ENCODE data around the gene PCSK4. TPM values are rescaled to one million over a fixed set of nuclear protein-coding genes. Genes with fewer than 3 reads are reported as not detected.

PCSK4 gene
- total RNA-seq, 6 experiments from 2014 or later = 0.34 to 1.2 (median 0.98) TPM

DNA sequence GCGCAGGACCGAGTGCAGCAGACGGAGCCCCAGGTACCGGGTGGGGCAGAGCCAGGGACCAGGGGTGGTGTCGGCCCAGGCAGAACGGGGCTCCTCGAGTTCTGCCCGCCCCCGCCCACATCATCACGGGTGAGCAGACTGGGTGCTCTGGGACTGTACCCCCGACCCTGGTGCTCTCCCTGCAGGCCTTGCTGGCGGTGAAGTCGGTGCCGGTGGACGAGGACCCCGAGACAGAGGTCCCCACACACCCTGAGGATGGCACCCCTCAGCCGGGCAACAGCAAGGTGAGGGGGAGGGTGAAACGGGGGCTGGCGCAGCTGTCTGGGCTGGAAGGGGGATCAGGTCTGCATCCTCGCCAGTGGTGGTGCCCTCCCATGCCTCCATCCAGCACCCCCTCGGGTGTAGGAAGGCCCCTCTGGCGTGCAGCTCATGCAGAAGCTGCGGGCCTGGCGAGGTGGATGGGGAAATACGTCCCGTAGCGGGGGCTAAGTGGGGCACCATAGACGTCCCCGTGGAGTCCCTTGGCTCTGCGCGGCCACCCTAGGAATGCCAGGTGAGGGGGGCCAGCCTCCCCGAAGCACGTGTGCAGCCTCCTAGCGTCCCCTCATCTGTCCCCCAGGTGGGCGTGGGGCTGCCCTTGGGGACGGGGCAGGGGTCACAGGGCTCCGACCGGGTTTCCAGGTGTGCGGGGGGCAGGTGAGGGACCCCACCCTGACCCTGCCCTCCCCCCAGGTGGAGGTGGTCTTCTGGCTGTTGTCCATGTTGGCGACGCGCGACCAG is 33.8 kb downstream of the PCSK4 start:
- Mint-ChIP-seq H3K4me3 (no peak overlapping the region), H3K36me3 (ENCODE audit: low read depth) (no peaks in the 10 kb centered on the region), H3K27ac (no peak overlapping the region), H3K27me3 (ENCODE audit: insufficient read depth) (peaks cover 13% of the 10 kb centered on the region), H3K4me1 (ENCODE audit: low read depth) (no peaks in the 10 kb centered on the region), H3K9me3 (no peaks in the 10 kb centered on the region)
- TF ChIP-seq, protein P1, sequence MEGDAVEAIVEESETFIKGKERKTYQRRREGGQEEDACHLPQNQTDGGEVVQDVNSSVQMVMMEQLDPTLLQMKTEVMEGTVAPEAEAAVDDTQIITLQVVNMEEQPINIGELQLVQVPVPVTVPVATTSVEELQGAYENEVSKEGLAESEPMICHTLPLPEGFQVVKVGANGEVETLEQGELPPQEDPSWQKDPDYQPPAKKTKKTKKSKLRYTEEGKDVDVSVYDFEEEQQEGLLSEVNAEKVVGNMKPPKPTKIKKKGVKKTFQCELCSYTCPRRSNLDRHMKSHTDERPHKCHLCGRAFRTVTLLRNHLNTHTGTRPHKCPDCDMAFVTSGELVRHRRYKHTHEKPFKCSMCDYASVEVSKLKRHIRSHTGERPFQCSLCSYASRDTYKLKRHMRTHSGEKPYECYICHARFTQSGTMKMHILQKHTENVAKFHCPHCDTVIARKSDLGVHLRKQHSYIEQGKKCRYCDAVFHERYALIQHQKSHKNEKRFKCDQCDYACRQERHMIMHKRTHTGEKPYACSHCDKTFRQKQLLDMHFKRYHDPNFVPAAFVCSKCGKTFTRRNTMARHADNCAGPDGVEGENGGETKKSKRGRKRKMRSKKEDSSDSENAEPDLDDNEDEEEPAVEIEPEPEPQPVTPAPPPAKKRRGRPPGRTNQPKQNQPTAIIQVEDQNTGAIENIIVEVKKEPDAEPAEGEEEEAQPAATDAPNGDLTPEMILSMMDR (IDR thresholded peaks at IDR 0.05) = no peak
- DNase-seq = no peak

DNA sequence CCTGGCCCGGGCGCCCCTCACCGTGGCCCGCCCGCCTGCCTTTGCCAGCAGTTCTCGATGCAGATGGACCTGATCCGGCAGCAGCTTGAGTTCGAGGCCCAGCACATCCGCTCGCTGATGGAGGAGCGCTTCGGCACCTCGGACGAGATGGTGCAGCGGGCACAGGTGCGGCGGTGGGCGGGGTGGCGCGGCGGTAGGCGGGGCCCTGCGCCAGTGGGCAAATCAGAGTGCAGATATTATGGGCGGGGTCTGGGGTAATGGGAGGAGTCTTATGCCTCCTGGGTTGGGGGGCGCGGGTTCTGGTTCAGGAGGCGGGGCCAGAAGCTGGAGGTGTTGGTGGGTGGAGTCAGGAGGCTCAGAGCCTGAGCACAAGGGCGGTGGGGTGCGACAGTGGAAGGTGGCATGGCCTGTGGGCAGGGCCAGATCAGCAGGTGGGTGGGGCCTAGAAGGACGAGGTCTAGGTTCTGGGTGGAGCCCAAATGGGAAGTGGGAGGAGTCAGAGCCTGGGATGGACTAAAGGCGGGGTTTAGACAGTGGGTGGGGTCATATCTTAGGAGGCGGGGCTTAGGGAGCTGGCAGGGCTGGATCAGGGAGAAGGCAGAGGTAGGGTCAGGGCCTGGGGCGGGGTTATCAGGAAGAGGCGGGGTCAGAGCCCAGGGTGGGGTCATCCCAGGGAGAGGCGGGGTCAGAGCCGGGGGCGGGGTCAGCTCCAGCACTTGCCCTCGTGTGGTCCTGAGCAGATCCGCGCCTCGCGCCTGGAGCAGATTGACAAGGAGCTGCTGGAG is 34.6 kb downstream of the PCSK4 start:
- no peak overlapping the region for H3K4me3 Mint-ChIP-seq
- peaks cover 18% of the 10 kb centered on the region for H3K27me3 Mint-ChIP-seq (ENCODE audit: insufficient read depth)
- H3K9me3 Mint-ChIP-seq = no peaks in the 10 kb centered on the region; the same call in 1 of the 2 replicates
- TF ChIP-seq, protein P1 (IDR thresholded peaks at IDR 0.05) = no peak
- H3K27ac Mint-ChIP-seq = no peak overlapping the region
- H3K36me3 Mint-ChIP-seq (ENCODE audit: low read depth) = no peaks in the 10 kb centered on the region
- H3K4me1 Mint-ChIP-seq (ENCODE audit: low read depth) = no peaks in the 10 kb centered on the region
- peak; percentile 37 for DNase-seq

DNA sequence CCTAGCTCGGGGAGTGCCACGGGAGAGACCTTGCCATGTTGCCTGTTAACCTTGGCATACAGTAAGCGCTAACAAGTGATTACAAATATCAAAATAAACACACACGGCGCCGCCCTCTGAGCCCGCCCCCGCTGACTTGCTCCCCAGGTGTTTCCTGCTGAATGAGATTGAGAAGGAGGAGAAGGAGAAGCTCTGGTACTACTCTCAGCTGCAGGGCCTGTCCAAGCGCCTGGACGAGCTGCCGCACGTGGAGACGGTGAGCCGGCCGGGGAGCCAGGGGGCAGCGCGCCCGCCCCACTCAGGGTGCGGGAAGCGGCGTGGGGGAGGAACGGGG is 35.2 kb downstream of the PCSK4 start:
- TF ChIP-seq, protein P1 (IDR thresholded peaks at IDR 0.05) = no peak
- no peak for DNase-seq
- Mint-ChIP-seq H3K27ac (no peak overlapping the region), H3K27me3 (ENCODE audit: insufficient read depth) (peaks cover 22% of the 10 kb centered on the region), H3K4me1 (ENCODE audit: low read depth) (no peaks in the 10 kb centered on the region), H3K9me3 (no peaks in the 10 kb centered on the region; the same call in 1 of the 2 replicates), H3K4me3 (no peak overlapping the region), H3K36me3 (ENCODE audit: low read depth) (no peaks in the 10 kb centered on the region)

DNA sequence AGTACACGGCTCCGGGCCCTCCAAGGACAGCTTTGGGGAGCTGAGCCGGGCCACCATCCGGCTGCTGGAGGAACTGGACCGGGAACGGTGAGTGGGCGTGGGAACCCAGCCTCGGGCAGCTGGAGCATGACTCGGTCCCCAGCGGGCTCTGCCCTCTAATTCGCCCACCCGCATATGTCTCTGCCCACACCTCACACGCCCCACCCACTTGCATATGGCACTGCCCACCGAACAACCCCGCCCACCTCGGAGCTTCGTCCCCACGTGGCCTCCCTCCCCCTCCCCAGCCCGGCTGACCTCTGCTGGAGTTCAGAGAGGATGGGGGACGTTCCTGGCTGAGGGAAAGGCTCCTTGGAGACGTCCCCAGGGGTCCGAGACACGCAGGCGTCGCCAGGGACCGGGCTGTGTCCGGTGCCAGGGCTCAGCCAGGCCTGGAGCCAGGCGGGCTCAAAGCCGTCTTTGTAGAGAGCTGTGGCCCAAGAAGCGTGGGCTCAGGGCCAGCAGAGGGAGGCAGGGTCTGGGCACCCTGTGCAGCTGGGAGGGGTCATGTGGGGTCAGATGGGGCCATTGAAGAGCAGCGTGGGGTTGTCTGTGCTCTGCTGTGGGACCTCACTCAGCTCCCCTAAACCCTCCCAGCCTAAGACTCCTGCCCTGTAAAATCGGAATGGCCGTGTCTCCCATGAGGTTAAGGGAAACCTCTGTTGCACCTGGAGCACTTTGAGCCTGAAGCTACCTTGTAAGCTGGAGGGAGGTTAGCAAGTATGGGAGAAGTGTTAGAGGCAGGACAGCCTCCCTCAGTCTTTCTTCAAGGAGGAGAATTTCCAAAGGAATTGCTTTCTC is 36.4 kb downstream of the PCSK4 start:
- Mint-ChIP-seq H3K27me3 (ENCODE audit: insufficient read depth) (peaks cover 22% of the 10 kb centered on the region), H3K4me1 (ENCODE audit: low read depth) (no peaks in the 10 kb centered on the region), H3K36me3 (ENCODE audit: low read depth) (no peaks in the 10 kb centered on the region), H3K9me3 (no peaks in the 10 kb centered on the region; the same call in 1 of the 2 replicates), H3K4me3 (no peak overlapping the region), H3K27ac (no peak overlapping the region)
- DNase-seq = no peak
- TF ChIP-seq, protein P1 (IDR thresholded peaks at IDR 0.05) = no peak

DNA sequence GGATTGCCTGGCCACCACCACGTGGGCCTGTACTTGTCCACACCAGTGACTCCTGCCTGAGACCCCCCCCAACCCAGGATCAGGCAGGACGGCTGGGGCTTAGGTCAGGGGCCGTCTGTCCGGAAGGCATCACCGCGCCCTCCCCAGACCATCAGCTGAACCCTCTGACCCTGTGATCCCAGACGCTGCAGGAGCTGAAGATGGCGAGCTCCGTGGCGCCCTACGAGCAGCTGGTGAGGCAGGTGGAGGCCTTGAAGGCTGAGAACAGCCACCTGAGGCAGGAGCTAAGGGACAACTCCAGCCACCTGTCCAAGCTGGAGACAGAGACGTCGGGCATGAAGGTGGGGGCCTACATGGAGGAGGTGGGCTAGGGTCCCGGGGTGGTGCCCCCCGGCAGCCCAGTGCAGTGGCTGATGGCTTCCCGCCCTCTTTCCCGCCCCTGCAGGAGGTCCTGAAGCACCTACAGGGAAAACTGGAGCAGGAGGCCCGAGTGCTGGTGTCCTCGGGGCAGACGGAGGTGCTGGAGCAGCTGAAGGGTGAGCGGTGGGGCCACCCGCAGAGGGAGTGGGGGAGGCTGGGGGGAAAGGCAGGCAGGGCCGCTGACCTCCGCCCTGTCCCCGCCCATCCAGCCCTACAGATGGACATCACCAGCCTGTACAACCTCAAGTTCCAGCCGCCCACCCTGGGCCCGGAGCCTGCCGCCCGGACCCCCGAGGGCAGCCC is 37.2 kb downstream of the PCSK4 start:
- Mint-ChIP-seq H3K4me1 (ENCODE audit: low read depth) (no peaks in the 10 kb centered on the region), H3K27ac (no peak overlapping the region), H3K36me3 (ENCODE audit: low read depth) (no peaks in the 10 kb centered on the region), H3K9me3 (no peaks in the 10 kb centered on the region; the same call in 1 of the 2 replicates), H3K4me3 (no peak overlapping the region; the same call in 1 of the 2 replicates), H3K27me3 (ENCODE audit: insufficient read depth) (peaks cover 26% of the 10 kb centered on the region)
- DNase-seq = no peak
- TF ChIP-seq, protein P1 (IDR thresholded peaks at IDR 0.05) = no peak
